H9 (cell line): ENCODE data around the gene SCFD2. TPM values are rescaled to one million over a fixed set of nuclear protein-coding genes. Genes with fewer than 3 reads are reported as not detected.

Source experiments
- DNase-seq: peaks from one replicate; pipeline ENCODE4 v3.0.0-alpha.2; 2017
- H2AFZ ChIP-seq: one replicate; pipeline ENCODE4 v1.6.1; 2013; ENCODE audit warnings: mild to moderate bottlenecking, low read length, control low read depth, moderate library complexity
- H2AK5ac ChIP-seq: 2 replicates; pipeline ENCODE4 v1.6.1; 2013; ENCODE audit warnings: low read length, control low read depth, mixed read lengths; ENCODE audit not compliant: insufficient read length
- H2BK120ac ChIP-seq: one replicate; pipeline ENCODE4 v1.6.1; 2013; ENCODE audit warnings: low read depth, mild to moderate bottlenecking, low read length, control low read depth, inconsistent platforms; ENCODE audit not compliant: poor library complexity, severe bottlenecking
- H2BK12ac ChIP-seq: 2 replicates; pipeline ENCODE4 v1.6.1; 2013; ENCODE audit warnings: low read length, control low read depth, mixed read lengths, low read depth; ENCODE audit not compliant: insufficient read length
- H2BK15ac ChIP-seq: 2 replicates; pipeline ENCODE4 v1.6.1; 2013; ENCODE audit warnings: low read depth, low read length, control low read depth
- H2BK20ac ChIP-seq: one replicate; pipeline ENCODE4 v1.6.1; 2013; ENCODE audit warnings: low read depth, mild to moderate bottlenecking, low read length, control low read depth, inconsistent platforms; ENCODE audit not compliant: poor library complexity, severe bottlenecking
- H2BK5ac ChIP-seq: 2 replicates; pipeline ENCODE4 v1.6.1; 2013; ENCODE audit warnings: low read length, control low read depth, mixed read lengths; ENCODE audit not compliant: insufficient read length
- H3K14ac ChIP-seq: 2 replicates; pipeline ENCODE4 v1.6.1; 2013; ENCODE audit warnings: low read length, control low read depth; ENCODE audit not compliant: insufficient read depth
- H3K18ac ChIP-seq: 2 replicates; pipeline ENCODE4 v1.6.1; 2013; ENCODE audit warnings: low read depth, mild to moderate bottlenecking, mixed read lengths, low read length, control low read depth; ENCODE audit not compliant: insufficient read length
- H3K23ac ChIP-seq: 2 replicates; pipeline ENCODE4 v1.6.1; 2013; ENCODE audit warnings: low read length, control low read depth, mixed read lengths, low read depth; ENCODE audit not compliant: insufficient read length
- H3K23me2 ChIP-seq: 2 replicates; pipeline ENCODE4 v1.6.1; 2013; ENCODE audit warnings: low read depth, mild to moderate bottlenecking, mixed read lengths, low read length, control low read depth; ENCODE audit not compliant: insufficient read length, poor library complexity, severe bottlenecking
- H3K27ac ChIP-seq: 2 replicates; pipeline ENCODE4 v1.5.1; 2013; ENCODE audit warnings: low read length, control low read depth, mixed read lengths, low read depth; ENCODE audit not compliant: insufficient read length
- H3K27me3 ChIP-seq: 2 replicates; pipeline ENCODE4 v1.6.1; 2013; ENCODE audit warnings: low read length, control low read depth, inconsistent platforms; ENCODE audit not compliant: insufficient read depth
- H3K4ac ChIP-seq: 2 replicates; pipeline ENCODE4 v1.6.1; 2013; ENCODE audit warnings: low read depth, mild to moderate bottlenecking, control low read depth, inconsistent platforms, low read length, moderate library complexity
- H3K4me1 ChIP-seq: 2 replicates; pipeline ENCODE4 v1.6.1; 2013; ENCODE audit warnings: low read length, control low read depth, inconsistent platforms; ENCODE audit not compliant: insufficient read depth
- H3K4me2 ChIP-seq: 2 replicates; pipeline ENCODE4 v1.6.1; 2013; ENCODE audit warnings: low read length, control low read depth, mixed read lengths; ENCODE audit not compliant: insufficient read length, insufficient read depth
- H3K56ac ChIP-seq: 2 replicates; pipeline ENCODE4 v1.6.1; 2013; ENCODE audit warnings: low read depth, mild to moderate bottlenecking, mixed read lengths, low read length, control low read depth; ENCODE audit not compliant: insufficient read length
- H3K79me1 ChIP-seq: 2 replicates; pipeline ENCODE4 v1.6.1; 2013; ENCODE audit warnings: low read depth, mild to moderate bottlenecking, moderate library complexity, low read length, control low read depth, inconsistent platforms; ENCODE audit not compliant: insufficient read depth, poor library complexity, severe bottlenecking
- H3K79me2 ChIP-seq: 2 replicates; pipeline ENCODE4 v1.6.1; 2013; ENCODE audit warnings: low read length, control low read depth, inconsistent platforms; ENCODE audit not compliant: insufficient read depth
- H3K9ac ChIP-seq: 2 replicates; pipeline ENCODE4 v1.6.1; 2013; ENCODE audit warnings: low read length, control low read depth, mixed read lengths; ENCODE audit not compliant: insufficient read length; ENCODE audit errors: extremely low read depth
- H3K9me3 ChIP-seq: one replicate; pipeline ENCODE4 v1.6.1; 2013; ENCODE audit warnings: low read depth, low read length, inconsistent platforms; ENCODE audit not compliant: control insufficient read depth
- H3T11ph ChIP-seq: one replicate; pipeline ENCODE4 v1.6.1; 2013; ENCODE audit warnings: mild to moderate bottlenecking, low read length, control low read depth, inconsistent platforms
- H4K20me1 ChIP-seq: one replicate; pipeline ENCODE4 v1.6.1; 2013; ENCODE audit not compliant: control insufficient read depth, insufficient read length, insufficient read depth
- H4K5ac ChIP-seq: 2 replicates; pipeline ENCODE4 v1.6.1; 2013; ENCODE audit warnings: low read depth, mild to moderate bottlenecking, mixed read lengths, low read length, control low read depth; ENCODE audit not compliant: insufficient read length
- H4K8ac ChIP-seq: replicated peaks from 2 replicates; pipeline ENCODE4 v1.6.1; 2013; ENCODE audit warnings: low read length, control low read depth, mixed read lengths, low read depth; ENCODE audit not compliant: insufficient read length
- H4K91ac ChIP-seq: 2 replicates; pipeline ENCODE4 v1.6.1; 2013; ENCODE audit warnings: low read depth, mild to moderate bottlenecking, moderate library complexity, mixed read lengths, low read length, control low read depth; ENCODE audit not compliant: insufficient read length
- H3K27ac Mint-ChIP-seq, 3 experiments: 2 replicates in 2 of 3; 3 replicates in 1 of 3; pipeline ENCODE4 v1.8.0; 2020 to 2021; ENCODE audit warnings: mixed read lengths in 3 of 3, mild to moderate bottlenecking in 1 of 3, moderate library complexity in 1 of 3
- H3K27me3 Mint-ChIP-seq: 2 replicates; pipeline ENCODE4 v1.8.0; 2021; ENCODE audit warnings: low read depth, mild to moderate bottlenecking, moderate library complexity, mixed read lengths
- H3K36me3 Mint-ChIP-seq, 3 experiments: 2 replicates in 2 of 3; 3 replicates in 1 of 3; pipeline ENCODE4 v1.8.0; 2020 to 2021; ENCODE audit warnings: low read depth in 3 of 3, mixed read lengths in 3 of 3; ENCODE audit not compliant: insufficient read depth in 1 of 3
- H3K4me1 Mint-ChIP-seq, 2 experiments: 2 replicates each; pipeline ENCODE4 v1.8.0; 2020; ENCODE audit warnings: mixed read lengths in 2 of 2
- H3K4me3 Mint-ChIP-seq, 2 experiments: 2 replicates in 1 of 2; 3 replicates in 1 of 2; pipeline ENCODE4 v1.8.0; 2020 to 2021; ENCODE audit warnings: mild to moderate bottlenecking in 2 of 2, mixed read lengths in 2 of 2, moderate library complexity in 1 of 2
- H3K9me3 Mint-ChIP-seq, 2 experiments: 2 replicates in 1 of 2; 3 replicates in 1 of 2; pipeline ENCODE4 v1.8.0; 2020; ENCODE audit warnings: mild to moderate bottlenecking in 2 of 2, mixed read lengths in 2 of 2, moderate library complexity in 1 of 2
- CTCF ChIP-seq: fragments of 200-600 bp; sonication (generic); conservative IDR thresholded peaks from 3 replicates; pipeline ENCODE4 v1.8.0; 2021; ENCODE audit warnings: antibody characterized with exemption, mild to moderate bottlenecking
- WGBS: extraction: QIAGEN DNeasy Blood & Tissue Kit; methylation state at CpG from one replicate; pipeline ENCODE4 v1.1.7; 2013; ENCODE audit warnings: missing lambda C conversion rate, low lambda C conversion rate, mixed read lengths; ENCODE audit not compliant: insufficient read length; ENCODE audit errors: extremely low coverage; 5-methylcytosine and 5-hydroxymethylcytosine counted together
- total RNA-seq: library from RNA; stranded (reverse); gene quantifications from 2 replicates; pipeline ENCODE4 v1.2.1, GENCODE V29; 2021

Gene SCFD2
- total RNA-seq, 1 experiment from 2014 or later: 10.1 TPM

DNA sequence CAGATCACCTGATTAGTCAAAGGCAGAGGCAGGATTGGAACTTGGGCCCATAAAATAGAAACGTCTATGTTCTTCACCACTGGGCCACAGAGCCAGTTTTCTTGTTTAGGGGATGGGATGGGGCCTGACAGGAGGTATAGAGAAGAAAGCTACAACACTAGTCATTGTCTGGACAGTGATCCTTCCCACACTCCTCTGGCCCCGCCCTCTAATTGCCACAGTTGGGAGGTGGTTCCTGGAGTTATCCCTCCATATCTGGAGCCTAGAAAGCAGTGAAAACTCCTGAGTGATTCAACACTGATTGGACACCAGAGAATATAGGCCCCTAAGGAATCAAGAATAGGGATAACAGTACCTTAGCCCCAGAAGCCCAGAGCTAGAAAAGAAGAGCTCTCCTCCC, 480.9 kb downstream of the SCFD2 start:
- WGBS: no CpG with 5 or more reads among the region's 2 CpGs
- Mint-ChIP-seq H3K9me3 (peaks cover 5 to 16% of the 10 kb centered on the region in 2 experiments), H3K27me3 (peaks cover 3% of the 10 kb centered on the region; the same call in 1 of the 2 replicates), H3K4me3 (no peak overlapping the region), H3K36me3 (peaks cover 3 to 21% (median 14%) of the 10 kb centered on the region in 3 experiments), H3K27ac (no peak overlapping the region), H3K4me1 (peaks cover 31 to 40% of the 10 kb centered on the region in 2 experiments)
- TF ChIP-seq CTCF: no peak
- H2BK20ac ChIP-seq: no peak overlapping the region
- peaks cover 4% of the 10 kb centered on the region; the same call in 1 of the 2 replicates for H3K4me1 ChIP-seq
- no peak overlapping the region for H2BK15ac ChIP-seq
- H2AK5ac ChIP-seq: no peak overlapping the region
- no peaks in the 10 kb centered on the region for H3K79me1 ChIP-seq
- H4K8ac ChIP-seq: no peak overlapping the region
- no peak overlapping the region for H3K56ac ChIP-seq
- no peak overlapping the region for H3K27ac ChIP-seq
- H3K4ac ChIP-seq: no peak overlapping the region
- H2AFZ ChIP-seq: no peak overlapping the region
- no peak overlapping the region for H3K23ac ChIP-seq
- H3K9me3 ChIP-seq: no peaks in the 10 kb centered on the region
- H4K91ac ChIP-seq: no peak overlapping the region
- H3K14ac ChIP-seq: no peak overlapping the region
- H4K5ac ChIP-seq: no peak overlapping the region
- no peaks in the 10 kb centered on the region for H4K20me1 ChIP-seq
- no peaks in the 10 kb centered on the region for H3K23me2 ChIP-seq
- H3K4me2 ChIP-seq: no peak overlapping the region
- no peak for DNase-seq
- no peak overlapping the region for H3K18ac ChIP-seq
- H2BK12ac ChIP-seq: no peak overlapping the region
- no peaks in the 10 kb centered on the region for H3K27me3 ChIP-seq
- H3K9ac ChIP-seq: no peak overlapping the region
- H3T11ph ChIP-seq: no peak overlapping the region
- H2BK120ac ChIP-seq: no peak overlapping the region
- no peaks in the 10 kb centered on the region for H3K79me2 ChIP-seq
- H2BK5ac ChIP-seq: no peak overlapping the region
